ENCODE data around the gene LOC101059915.

- TF ChIP-seq ARNT (IDR thresholded peaks at IDR 0.05): no peak
- TF ChIP-seq FOXM1 (IDR thresholded peaks at IDR 0.05; ENCODE audit: borderline replicate concordance): no peak
- TF ChIP-seq ELF4 (IDR thresholded peaks at IDR 0.05): no peak
- TF ChIP-seq SP1 (IDR thresholded peaks at IDR 0.05): no peak
- no peak for TF ChIP-seq FOXK2 (IDR thresholded peaks at IDR 0.05)
- no peak for TF ChIP-seq HDGF (IDR thresholded peaks at IDR 0.05; ENCODE audit: borderline replicate concordance)
- no peak for TF ChIP-seq BHLHE40 (IDR thresholded peaks at IDR 0.05; ENCODE audit: borderline replicate concordance)
- TF ChIP-seq NFRKB (IDR thresholded peaks at IDR 0.05): no peak
- no peak for TF ChIP-seq ZNF384 (IDR thresholded peaks at IDR 0.05)
- TF ChIP-seq LEF1 (IDR thresholded peaks at IDR 0.05; ENCODE audit: borderline replicate concordance): no peak
- TF ChIP-seq FOXA1 (IDR thresholded peaks at IDR 0.05): no peak
- no peak for TF ChIP-seq TARDBP (IDR thresholded peaks at IDR 0.05)
Observed at GRCh38 chrX:71667328-71668247, at the start of gene LOC101059915.
